K562 (cell line): ENCODE data around the gene HSPA4L. TPM values are rescaled to one million over a fixed set of nuclear protein-coding genes. Genes with fewer than 3 reads are reported as not detected.

Experiments
- ATAC-seq: fragments of 200-7000 bp; cut with Tn5 transposase; 3 replicates; pipeline ENCODE4 v1.9.1; 2020; ENCODE audit warnings: moderate library complexity
- BruUV-seq: library from RNA; stranded (reverse); fragments of 400-500 nt; replicated peaks from 2 replicates; lab custom pipeline; 2021; lab: Mats Ljungman, UMichigan
- CTCF ChIA-PET: fragments of 300-600 bp; formaldehyde crosslinking; extraction: SDS; loops from one replicate; lab custom pipeline; 2021; ENCODE audit warnings: low intra/inter-chr PET ratio; lab: Yijun Ruan, JAX
- POLR2A ChIA-PET: fragments of 300-600, 350-650 bp; sonication (Branson Sonifier 250); formaldehyde crosslinking; extraction: SDS; loops from one replicate; lab custom pipeline; 2021; ENCODE audit warnings: antibody characterized with exemption, inconsistent platforms; lab: Yijun Ruan, JAX
- DNase-seq, 4 experiments: peaks; one replicate each; pipeline versions ENCODE4 v3.0.0 to v3.0.0-alpha.2; 2011 to 2018; ENCODE audit warnings: low spot score in 3 of 4, mixed read lengths in 3 of 4; ENCODE audit errors: extremely low read depth in 1 of 4
- FAIRE-seq: peaks from 2 replicates; lab custom pipeline; 2011; peaks lifted over from hg19 to GRCh38; lab: Jason Lieb, UNC
- H2AFZ ChIP-seq: 2 replicates; pipeline ENCODE4 v1.6.0; 2011; ENCODE audit warnings: low read depth, low read length, control low read depth, inconsistent platforms
- H3K27ac ChIP-seq: fragments of 200-600 bp; 3 replicates; pipeline ENCODE4 v1.8.0; 2011; ENCODE audit warnings: low read depth, mild to moderate bottlenecking, control low read depth, inconsistent platforms, low read length, moderate library complexity, mixed read lengths; ENCODE audit errors: extremely low read depth
- H3K27me3 ChIP-seq, 2 experiments: fragments of 300-600 bp in 1 of 2; 2 replicates in 1 of 2; 3 replicates in 1 of 2; pipeline versions ENCODE4 v1.6.0 to v1.8.0; 2011; ENCODE audit warnings: inconsistent platforms in 2 of 2, low read length in 2 of 2, mild to moderate bottlenecking in 1 of 2, mixed read lengths in 1 of 2, moderate library complexity in 1 of 2; ENCODE audit not compliant: control insufficient read depth in 2 of 2, insufficient read depth in 2 of 2
- H3K36me3 ChIP-seq: fragments of 300-600 bp; 3 replicates; pipeline ENCODE4 v1.8.0; 2011; ENCODE audit warnings: mild to moderate bottlenecking, low read length, inconsistent platforms; ENCODE audit not compliant: control insufficient read depth, insufficient read depth
- H3K4me1 ChIP-seq, 2 experiments: fragments of 200-600 bp in 1 of 2; replicated peaks in 1 of 2; 2 replicates in 1 of 2; 3 replicates in 1 of 2; pipeline versions ENCODE4 v1.5.1 to v1.8.0; 2011; ENCODE audit warnings: inconsistent platforms in 2 of 2, low read length in 2 of 2, mild to moderate bottlenecking in 1 of 2, mixed read lengths in 1 of 2, moderate library complexity in 1 of 2; ENCODE audit not compliant: control insufficient read depth in 2 of 2, insufficient read depth in 2 of 2
- H3K4me2 ChIP-seq: 2 replicates; pipeline ENCODE4 v1.6.1; 2011; ENCODE audit warnings: low read length, control low read depth, inconsistent platforms, mixed read lengths; ENCODE audit not compliant: insufficient read depth
- H3K4me3 ChIP-seq: fragments of 200-600 bp; sonication (generic), shearing (Covaris generic); 2 replicates; pipeline ENCODE4 v1.5.1; 2016; ENCODE audit warnings: control low read depth, inconsistent platforms
- H3K79me2 ChIP-seq: fragments of 200-600 bp; 3 replicates; pipeline ENCODE4 v1.8.0; 2011; ENCODE audit warnings: low read length, inconsistent platforms; ENCODE audit not compliant: control insufficient read depth, insufficient read depth
- H3K9ac ChIP-seq, 2 experiments: 2 replicates each; pipeline versions ENCODE4 v1.6.0 to v1.6.1; 2011; ENCODE audit warnings: low read depth in 2 of 2, low read length in 2 of 2, control low read depth in 1 of 2, inconsistent platforms in 1 of 2, mild to moderate bottlenecking in 1 of 2, mixed read lengths in 1 of 2; ENCODE audit not compliant: insufficient read depth in 1 of 2
- H3K9me1 ChIP-seq: one replicate; pipeline ENCODE4 v1.6.0; 2011; ENCODE audit warnings: inconsistent platforms, mild to moderate bottlenecking, low read length, moderate library complexity; ENCODE audit not compliant: control insufficient read depth, insufficient read depth
- H3K9me3 ChIP-seq: replicated peaks from 2 replicates; pipeline ENCODE4 v1.5.1; 2011; ENCODE audit warnings: low read depth, low read length, inconsistent platforms; ENCODE audit not compliant: control insufficient read depth, insufficient read depth
- H4K20me1 ChIP-seq: replicated peaks from 2 replicates; pipeline ENCODE4 v1.6.1; 2011; ENCODE audit warnings: low read length, inconsistent platforms, mixed read lengths; ENCODE audit not compliant: control insufficient read depth, insufficient read depth
- BCOR ChIP-seq: fragments of 450-650 bp; IDR thresholded peaks from 2 replicates; pipeline ENCODE4 v1.6.1; 2016
- CREBBP ChIP-seq: IDR thresholded peaks from one replicate; pipeline ENCODE4 v1.6.1; 2012; ENCODE audit warnings: low read depth, mild to moderate bottlenecking, control low read depth, inconsistent platforms, low read length
- MAFK ChIP-seq: IDR thresholded peaks from 2 replicates; pipeline ENCODE4 v1.6.1; 2011; ENCODE audit warnings: low read length, improper control_type of control experiment
- POU5F1 ChIP-seq: fragments of 150-350 bp; IDR thresholded peaks from 2 replicates; pipeline ENCODE4 v1.6.1; 2014; ENCODE audit warnings: borderline replicate concordance, low read length, low read depth, mild to moderate bottlenecking; ENCODE audit not compliant: partially characterized antibody
- YBX1 ChIP-seq: fragments of 450-650 bp; IDR thresholded peaks from 2 replicates; pipeline ENCODE4 v1.7.1; 2016; ENCODE audit warnings: mild to moderate bottlenecking
- ZNF311 ChIP-seq: fragments of 250-450 bp; sonication (Bioruptor Pico); IDR thresholded peaks from 2 replicates; pipeline ENCODE4 v1.4.0; 2020; ENCODE audit warnings: mild to moderate bottlenecking, moderate library complexity
- ZNF316 ChIP-seq: fragments of 450-650 bp; IDR thresholded peaks from 2 replicates; pipeline ENCODE4 v1.6.1; 2016
- ZNF586 ChIP-seq: fragments of 450-650 bp; formaldehyde crosslinking; conservative IDR thresholded peaks from 2 replicates; pipeline ENCODE4 v1.4.0; 2020; ENCODE audit warnings: mild to moderate bottlenecking, moderate library complexity
- WGBS: fragments of 100-300 bp; shearing (Covaris generic); methylation state at CpG from one replicate; pipeline ENCODE4 v1.1.6; 2016; ENCODE audit warnings: low coverage, mixed read lengths; ENCODE audit not compliant: insufficient coverage; ENCODE audit errors: missing lambda C conversion rate; 5-methylcytosine and 5-hydroxymethylcytosine counted together
- in situ Hi-C: fragments of 300-500 bp; cut with MboI; formaldehyde crosslinking; loops from 4 replicates; pipeline ENCODE4 v1.15.0; 2018; ENCODE audit warnings: inconsistent platforms, mixed read lengths
- intact Hi-C: fragments of 100-400 bp; cut with micrococcal nuclease; formaldehyde crosslinking; loops from 2 replicates; pipeline ENCODE4 v1.14.2; 2022
- polyA plus RNA-seq, 8 experiments: library from polyadenylated mRNA; depleted of rRNA in 4 of 8; stranded (reverse) in 5 of 8; unstranded in 3 of 8; fragments of >200 nt; fragmentation: Nextera tagmentation in 2 of 8; fragmentation: Illumina TruSeq in 1 of 8; extraction: Ambion mirVana in 2 of 8; extraction: Trizol in 1 of 8; gene quantifications; 2 replicates each; pipeline versions ENCODE4 v1.2.1 to v1.2.3, GENCODE V29; 2011 to 2014; ENCODE audit warnings: inconsistent platforms in 1 of 8, missing spikeins in 1 of 8
- total RNA-seq, 7 experiments: library from RNA; depleted of rRNA in 6 of 7; stranded (reverse); fragments of >200 nt in 6 of 7; fragmentation: Illumina TruSeq in 2 of 7; extraction: Trizol in 2 of 7; gene quantifications; 2 replicates each; pipeline versions ENCODE4 v1.2.1 to v1.2.3, GENCODE V29; 2011 to 2021; ENCODE audit warnings: low replicate concordance in 1 of 7

Gene HSPA4L
- total and polyA plus RNA-seq, 9 of the 15 experiments (the other 6 are each of a cell fraction or from before 2014, with no cell fraction given) = 12.3 to 37.0 (median 21.7) TPM

DNA sequence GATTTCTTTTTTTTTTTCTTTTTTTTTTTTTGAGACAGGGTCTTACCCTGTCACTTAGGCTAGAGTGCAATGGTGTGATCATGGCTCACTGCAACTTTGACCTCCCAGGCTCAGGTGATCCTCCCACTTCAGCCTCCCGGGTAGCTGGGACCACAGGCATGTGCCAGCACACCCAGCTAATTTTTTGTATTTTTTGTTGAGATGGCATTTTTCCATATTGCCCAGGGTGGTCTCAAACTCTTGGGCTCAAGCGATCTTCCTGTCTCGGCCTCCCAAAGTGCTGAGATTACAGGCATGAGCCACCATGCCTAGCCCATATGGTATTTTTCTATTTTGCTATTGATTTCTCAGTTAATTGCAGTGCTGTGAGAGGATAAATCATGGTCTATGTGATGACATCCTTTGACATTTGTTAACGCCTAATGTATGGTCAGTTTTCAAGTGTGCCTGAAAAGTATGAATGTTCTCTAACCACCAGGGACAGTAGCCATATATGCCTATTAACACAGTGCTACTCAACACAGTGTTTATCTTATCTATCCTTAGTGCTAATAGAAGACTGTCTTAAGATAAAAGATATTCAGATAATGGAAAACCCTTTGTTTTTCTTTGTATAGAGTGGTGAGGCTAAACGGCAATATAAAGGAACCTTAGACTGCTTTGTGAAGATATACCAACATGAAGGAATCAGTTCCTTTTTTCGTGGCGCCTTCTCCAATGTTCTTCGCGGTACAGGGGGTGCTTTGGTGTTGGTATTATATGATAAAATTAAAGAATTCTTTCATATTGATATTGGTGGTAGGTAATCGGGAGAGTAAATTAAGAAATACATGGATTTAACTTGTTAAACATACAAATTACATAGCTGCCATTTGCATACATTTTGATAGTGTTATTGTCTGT is 9.1 kb upstream of the HSPA4L start (continued):
- peak; percentile 71 for TF ChIP-seq ZNF316
- TF ChIP-seq MAFK = 0 out of 2 replicates have a peak, but pooled peaks have one; percentile 4

DNA sequence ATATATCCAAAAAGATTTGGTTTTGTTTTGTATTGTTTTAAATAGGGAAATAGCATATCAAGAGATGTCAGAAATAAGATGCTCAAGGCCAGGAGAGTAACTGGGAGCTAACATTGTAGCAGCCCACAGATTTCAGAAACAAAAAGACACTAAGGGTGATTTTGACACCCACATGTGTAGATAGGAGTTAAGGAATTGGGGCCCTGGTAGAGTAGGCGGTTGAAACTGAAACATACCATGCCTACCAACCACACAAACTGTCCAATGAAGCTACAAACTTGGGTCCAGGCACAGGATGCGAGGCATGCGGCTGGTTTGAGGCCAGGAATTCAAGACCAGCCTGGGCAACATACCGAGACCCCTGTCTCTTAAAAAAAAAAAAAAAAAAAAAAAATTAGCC is 6.3 kb upstream of the HSPA4L start:
- no TSS peak for BruUV-seq
- H3K27me3 ChIP-seq = no peaks in the 10 kb centered on the region
- intact Hi-C loops = no loop called here
- no peak overlapping the region for H3K4me3 ChIP-seq
- no peak for TF ChIP-seq ZNF311 (CRISPR knock-in tag)
- TF ChIP-seq YBX1 = no peak
- TF ChIP-seq BCOR = no peak
- no peak for TF ChIP-seq ZNF586 (CRISPR knock-in tag)
- no peak for TF ChIP-seq CREBBP
- TF ChIP-seq POU5F1 = no peak
- TF ChIP-seq, all 486 proteins: peak for 0
- no peak for ATAC-seq
- no peaks in the 10 kb centered on the region for H3K9me1 ChIP-seq
- H3K9me3 ChIP-seq = no peaks in the 10 kb centered on the region
- H3K27ac ChIP-seq = no peak overlapping the region
- no peak overlapping the region for H3K4me2 ChIP-seq
- ChIA-PET POLR2A (interaction anchor here (1.4 kb wide), 1 partner anchor 13 kb away, joined by 3 read pairs; no protein-coding TSS in a partner anchor), CTCF (no interaction called here)
- H3K79me2 ChIP-seq = no peaks in the 10 kb centered on the region
- no peak overlapping the region for H2AFZ ChIP-seq
- no peaks in the 10 kb centered on the region; the same call in 2 of the 3 replicates for H3K36me3 ChIP-seq
- FAIRE-seq = no peak
- WGBS = 72% methylated on average over 3 of the region's 4 CpGs
- in situ Hi-C loops = no loop called here
- DNase-seq = no peak
- H3K4me1 ChIP-seq = peaks cover 0 to 4% of the 10 kb centered on the region in 2 experiments; a peak in 1 of 5 replicates
- no peaks in the 10 kb centered on the region for H4K20me1 ChIP-seq
- no peak overlapping the region for H3K9ac ChIP-seq
